Measurements from ENCODE around the gene MTTP.

The MTTP gene

GRCh38 chr4:99665983-99666382, 91.4 kb downstream of the MTTP start:
- POLR2A ChIA-PET = no interaction called here
- no peak for DNase-seq (ENCODE audit: extremely low spot score)
- CTCF ChIA-PET = no interaction called here
- TF ChIP-seq, protein P1, sequence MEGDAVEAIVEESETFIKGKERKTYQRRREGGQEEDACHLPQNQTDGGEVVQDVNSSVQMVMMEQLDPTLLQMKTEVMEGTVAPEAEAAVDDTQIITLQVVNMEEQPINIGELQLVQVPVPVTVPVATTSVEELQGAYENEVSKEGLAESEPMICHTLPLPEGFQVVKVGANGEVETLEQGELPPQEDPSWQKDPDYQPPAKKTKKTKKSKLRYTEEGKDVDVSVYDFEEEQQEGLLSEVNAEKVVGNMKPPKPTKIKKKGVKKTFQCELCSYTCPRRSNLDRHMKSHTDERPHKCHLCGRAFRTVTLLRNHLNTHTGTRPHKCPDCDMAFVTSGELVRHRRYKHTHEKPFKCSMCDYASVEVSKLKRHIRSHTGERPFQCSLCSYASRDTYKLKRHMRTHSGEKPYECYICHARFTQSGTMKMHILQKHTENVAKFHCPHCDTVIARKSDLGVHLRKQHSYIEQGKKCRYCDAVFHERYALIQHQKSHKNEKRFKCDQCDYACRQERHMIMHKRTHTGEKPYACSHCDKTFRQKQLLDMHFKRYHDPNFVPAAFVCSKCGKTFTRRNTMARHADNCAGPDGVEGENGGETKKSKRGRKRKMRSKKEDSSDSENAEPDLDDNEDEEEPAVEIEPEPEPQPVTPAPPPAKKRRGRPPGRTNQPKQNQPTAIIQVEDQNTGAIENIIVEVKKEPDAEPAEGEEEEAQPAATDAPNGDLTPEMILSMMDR (IDR thresholded peaks at IDR 0.05; ENCODE audit: control extremely low read depth, extremely low read depth, low read depth, missing control alignments) = no peak

DNA sequence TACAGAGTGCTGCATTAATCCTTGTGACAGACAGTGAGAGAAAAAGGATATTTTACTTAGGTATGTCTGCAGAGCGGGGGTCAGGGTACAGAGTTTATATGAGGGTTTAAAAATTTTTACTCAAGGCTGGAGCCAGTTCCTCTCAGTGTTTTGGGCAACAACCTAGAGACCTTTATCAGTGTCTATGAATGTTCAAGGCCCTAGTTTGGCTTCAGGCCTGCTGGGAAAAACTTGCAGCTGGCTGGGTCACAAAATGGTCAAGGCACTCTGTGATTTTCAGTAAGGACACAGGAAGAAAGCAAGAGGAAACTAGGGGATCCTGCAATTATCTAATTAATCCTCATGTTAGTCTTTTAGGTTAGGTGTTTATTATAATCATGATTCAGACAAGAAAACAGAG, 93.8 kb downstream of the MTTP start:
- DNase-seq (ENCODE audit: extremely low spot score) = no peak
- CTCF ChIA-PET = interaction anchor here (1.4 kb wide), 1 partner anchor 10 kb away, joined by 3 read pairs; no protein-coding TSS in a partner anchor
- TF ChIP-seq, protein P1 (IDR thresholded peaks at IDR 0.05; ENCODE audit: control extremely low read depth, extremely low read depth, low read depth, missing control alignments) = no peak
- POLR2A ChIA-PET = no interaction called here

- no peak for DNase-seq (ENCODE audit: extremely low spot score)
- CTCF ChIA-PET = interaction anchor here (1.4 kb wide), 1 partner anchor 10 kb away, joined by 3 read pairs; no protein-coding TSS in a partner anchor
- TF ChIP-seq, protein P1 (IDR thresholded peaks at IDR 0.05; ENCODE audit: control extremely low read depth, extremely low read depth, low read depth, missing control alignments) = no peak
- POLR2A ChIA-PET = no interaction called here
Observed at GRCh38 chr4:99669084-99669483, 94.5 kb downstream of the MTTP start.

- no peak for DNase-seq (ENCODE audit: extremely low spot score)
- ChIA-PET POLR2A (no interaction called here), CTCF (interaction anchor here (1.1 kb wide), 1 partner anchor 23 kb away, joined by 3 read pairs; no protein-coding TSS in a partner anchor)
- TF ChIP-seq, protein P1 (IDR thresholded peaks at IDR 0.05; ENCODE audit: control extremely low read depth, extremely low read depth, low read depth, missing control alignments) = no peak
Observed at GRCh38 chr4:99670409-99671073, 95.9 kb downstream of the MTTP start.
